ENCODE measurements around the gene SH3PXD2A. TPM values are rescaled to one million over a fixed set of nuclear protein-coding genes. Genes with fewer than 3 reads are reported as not detected.

Gene SH3PXD2A
- total and polyA plus RNA-seq, 2 donors (not counting 1 experiment from before 2014, with no cell fraction given) = 3.2 to 33.5 TPM

DNA sequence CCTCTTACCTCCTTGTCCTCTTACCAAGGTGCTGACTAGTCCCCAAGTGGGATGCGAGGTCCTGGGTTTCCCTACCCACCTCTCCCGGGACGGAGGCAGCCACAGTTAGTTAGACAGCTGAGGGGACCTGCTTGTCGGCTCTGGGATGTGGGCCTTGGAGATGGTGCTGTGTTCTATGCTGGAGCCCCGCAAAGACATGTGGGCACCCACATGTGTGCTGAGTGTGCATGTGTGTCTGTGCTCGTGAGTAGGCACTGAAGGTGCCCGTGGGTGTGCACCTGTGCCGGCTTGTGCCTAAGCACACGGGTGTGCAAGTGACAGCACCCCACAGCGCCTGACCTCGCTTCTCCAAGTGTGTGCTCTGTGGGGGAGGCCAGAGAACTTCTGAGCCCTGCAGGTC is 299.7 kb downstream of the SH3PXD2A start:
- ATAC-seq (ENCODE audit: low read depth) (no peak), DNase-seq (no peak)
- H3K9me3 Mint-ChIP-seq (ENCODE audit: insufficient read depth) = no peaks in the 10 kb centered on the region
- peaks cover 5 to 8% of the 10 kb centered on the region in 2 donors for H3K4me1 ChIP-seq (ENCODE audit: control insufficient read depth in 2 of 2, insufficient read depth in 2 of 2, low read length in 2 of 2)
- intact Hi-C loops (cut with micrococcal nuclease) = no loop called here
- H3K4me3 ChIP-seq (ENCODE audit: control extremely low read depth in 1 of 5, extremely low read depth in 1 of 5, insufficient read depth in 1 of 5, low read depth in 2 of 5, low read length in 4 of 5) = no peak overlapping the region
- peaks cover 47% of the 10 kb centered on the region for H3K27me3 Mint-ChIP-seq
- peaks cover 0 to 35% (median 19%) of the 10 kb centered on the region in 4 experiments for H3K27me3 ChIP-seq (replicated peaks in 1 of 4; ENCODE audit: control extremely low read depth in 1 of 4, control insufficient read depth in 3 of 4, insufficient read depth in 4 of 4, low read length in 3 of 4)
- TF ChIP-seq EZH2 (IDR thresholded peaks at IDR 0.05; ENCODE audit: borderline replicate concordance, insufficient read depth, low read depth, low read length, poor library complexity, severe bottlenecking) = no peak
- TF ChIP-seq, protein P1, sequence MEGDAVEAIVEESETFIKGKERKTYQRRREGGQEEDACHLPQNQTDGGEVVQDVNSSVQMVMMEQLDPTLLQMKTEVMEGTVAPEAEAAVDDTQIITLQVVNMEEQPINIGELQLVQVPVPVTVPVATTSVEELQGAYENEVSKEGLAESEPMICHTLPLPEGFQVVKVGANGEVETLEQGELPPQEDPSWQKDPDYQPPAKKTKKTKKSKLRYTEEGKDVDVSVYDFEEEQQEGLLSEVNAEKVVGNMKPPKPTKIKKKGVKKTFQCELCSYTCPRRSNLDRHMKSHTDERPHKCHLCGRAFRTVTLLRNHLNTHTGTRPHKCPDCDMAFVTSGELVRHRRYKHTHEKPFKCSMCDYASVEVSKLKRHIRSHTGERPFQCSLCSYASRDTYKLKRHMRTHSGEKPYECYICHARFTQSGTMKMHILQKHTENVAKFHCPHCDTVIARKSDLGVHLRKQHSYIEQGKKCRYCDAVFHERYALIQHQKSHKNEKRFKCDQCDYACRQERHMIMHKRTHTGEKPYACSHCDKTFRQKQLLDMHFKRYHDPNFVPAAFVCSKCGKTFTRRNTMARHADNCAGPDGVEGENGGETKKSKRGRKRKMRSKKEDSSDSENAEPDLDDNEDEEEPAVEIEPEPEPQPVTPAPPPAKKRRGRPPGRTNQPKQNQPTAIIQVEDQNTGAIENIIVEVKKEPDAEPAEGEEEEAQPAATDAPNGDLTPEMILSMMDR (IDR thresholded peaks at IDR 0.05) = no peak
- H3K27ac ChIP-seq (ENCODE audit: low read length in 2 of 2) = no peak overlapping the region
- no peaks in the 10 kb centered on the region for H3K36me3 ChIP-seq (replicated peaks in 1 of 2; ENCODE audit: control extremely low read depth in 1 of 2, control insufficient read depth in 1 of 2, extremely low read depth in 1 of 2, insufficient read depth in 2 of 2, low read length in 1 of 2)
- H3K27ac Mint-ChIP-seq = no peak overlapping the region
- H3K4me3 Mint-ChIP-seq = peak overlapping the region; percentile 59
- no peaks in the 10 kb centered on the region for H4K20me1 ChIP-seq (ENCODE audit: control insufficient read depth, insufficient read depth, low read length, poor library complexity, severe bottlenecking)
- peaks cover 0 to 4% (median 0%) of the 10 kb centered on the region in 3 donors for H3K9me3 ChIP-seq (ENCODE audit: control extremely low read depth in 1 of 3, control insufficient read depth in 2 of 3, insufficient read depth in 1 of 3, low read length in 2 of 3)
- no peaks in the 10 kb centered on the region for H3K79me2 ChIP-seq (ENCODE audit: control insufficient read depth, insufficient read depth, low read length)
- ChIA-PET CTCF (no interaction called here), POLR2A (no interaction called here)
- no peak overlapping the region for H3K9ac ChIP-seq (ENCODE audit: low read length)
- no peak overlapping the region for H2AFZ ChIP-seq (ENCODE audit: insufficient read depth, low read depth, low read length, poor library complexity, severe bottlenecking)
- WGBS (ENCODE audit: insufficient coverage) = 85% methylated on average over 10 of the region's 11 CpGs
- H3K4me1 Mint-ChIP-seq = peaks cover 12% of the 10 kb centered on the region
- peak overlapping the region; percentile 69 for H3K4me2 ChIP-seq (replicated peaks; ENCODE audit: low read depth, low read length, poor library complexity, severe bottlenecking)

DNA sequence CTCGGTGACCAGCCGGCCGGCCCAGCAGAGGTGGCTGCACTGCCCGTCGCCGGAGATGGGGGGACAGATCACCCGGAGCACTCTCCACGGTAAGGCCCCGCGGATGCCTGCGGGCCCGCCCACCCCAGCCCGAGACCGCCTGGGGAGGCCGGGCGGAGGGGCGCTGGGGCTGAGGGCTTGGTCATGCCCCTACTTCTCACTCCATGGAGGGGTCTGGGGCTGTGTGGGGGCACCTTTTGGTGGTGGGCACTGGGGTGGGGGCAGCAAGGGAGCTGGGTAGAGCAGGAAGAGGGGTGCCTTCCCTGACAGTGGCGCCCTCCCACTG is 300.1 kb downstream of the SH3PXD2A start:
- peak overlapping the region; percentile 69 for H3K4me2 ChIP-seq (replicated peaks; ENCODE audit: low read depth, low read length, poor library complexity, severe bottlenecking)
- TF ChIP-seq EZH2 (IDR thresholded peaks at IDR 0.05; ENCODE audit: borderline replicate concordance, insufficient read depth, low read depth, low read length, poor library complexity, severe bottlenecking) = no peak
- TF ChIP-seq, protein P1 (IDR thresholded peaks at IDR 0.05) = no peak
- no peaks in the 10 kb centered on the region for H3K36me3 ChIP-seq (replicated peaks in 1 of 2; ENCODE audit: control extremely low read depth in 1 of 2, control insufficient read depth in 1 of 2, extremely low read depth in 1 of 2, insufficient read depth in 2 of 2, low read length in 1 of 2)
- H3K27ac Mint-ChIP-seq = no peak overlapping the region
- POLR2A ChIA-PET = no interaction called here
- no peak overlapping the region for H3K27ac ChIP-seq (ENCODE audit: low read length in 2 of 2)
- peaks cover 46% of the 10 kb centered on the region for H3K27me3 Mint-ChIP-seq
- peaks cover 12% of the 10 kb centered on the region for H3K4me1 Mint-ChIP-seq
- 0% methylated on average over 12 of the region's 18 CpGs for WGBS (ENCODE audit: insufficient coverage)
- peaks cover 0 to 31% (median 19%) of the 10 kb centered on the region in 4 experiments for H3K27me3 ChIP-seq (replicated peaks in 1 of 4; ENCODE audit: control extremely low read depth in 1 of 4, control insufficient read depth in 3 of 4, insufficient read depth in 4 of 4, low read length in 3 of 4)
- intact Hi-C loops (cut with micrococcal nuclease) = no loop called here
- H3K79me2 ChIP-seq (ENCODE audit: control insufficient read depth, insufficient read depth, low read length) = no peaks in the 10 kb centered on the region
- H4K20me1 ChIP-seq (ENCODE audit: control insufficient read depth, insufficient read depth, low read length, poor library complexity, severe bottlenecking) = no peaks in the 10 kb centered on the region
- DNase-seq = no peak
- no peaks in the 10 kb centered on the region for H3K9me3 ChIP-seq (ENCODE audit: control extremely low read depth in 1 of 3, control insufficient read depth in 2 of 3, insufficient read depth in 1 of 3, low read length in 2 of 3)
- H3K4me1 ChIP-seq (ENCODE audit: control insufficient read depth in 2 of 2, insufficient read depth in 2 of 2, low read length in 2 of 2) = peaks cover 5 to 8% of the 10 kb centered on the region in 2 donors
- no peak for ATAC-seq (ENCODE audit: low read depth)
- H3K4me3 Mint-ChIP-seq = peak overlapping the region; percentile 59
- CTCF ChIA-PET = no interaction called here
- H3K9me3 Mint-ChIP-seq (ENCODE audit: insufficient read depth) = no peaks in the 10 kb centered on the region
- no peak overlapping the region for H3K9ac ChIP-seq (ENCODE audit: low read length)
- peak overlapping the region; percentile 46 for H2AFZ ChIP-seq (ENCODE audit: insufficient read depth, low read depth, low read length, poor library complexity, severe bottlenecking)
- H3K4me3 ChIP-seq (ENCODE audit: control extremely low read depth in 1 of 5, extremely low read depth in 1 of 5, insufficient read depth in 1 of 5, low read depth in 2 of 5, low read length in 4 of 5) = peak overlapping the region in 1 of 5 experiments; percentile 23
